ACHN (cell line): Measurements from ENCODE around the gene CCR7.

Experiments
- DNase-seq: peaks from one replicate; pipeline ENCODE4 v3.0.0-alpha.2; 2015
- in situ Hi-C: cut with HindIII; loops from 2 replicates; pipeline ENCODE4 v1.10.0; 2017; ENCODE audit warnings: low sequenced_read_pairs, low pct_ligation_motif_present, low pct_unique_long_range_greater_than_20kb

Gene CCR7

GRCh38 chr17:40528692-40529417 lies 36.4 kb downstream of the CCR7 start:
- no peak for DNase-seq
- in situ Hi-C loops, result loop anchor here (25.0 kb wide), 2 partner anchors 92 to 217 kb away; partner anchors contain the start of genes IGFBP4 and RARA

DNA sequence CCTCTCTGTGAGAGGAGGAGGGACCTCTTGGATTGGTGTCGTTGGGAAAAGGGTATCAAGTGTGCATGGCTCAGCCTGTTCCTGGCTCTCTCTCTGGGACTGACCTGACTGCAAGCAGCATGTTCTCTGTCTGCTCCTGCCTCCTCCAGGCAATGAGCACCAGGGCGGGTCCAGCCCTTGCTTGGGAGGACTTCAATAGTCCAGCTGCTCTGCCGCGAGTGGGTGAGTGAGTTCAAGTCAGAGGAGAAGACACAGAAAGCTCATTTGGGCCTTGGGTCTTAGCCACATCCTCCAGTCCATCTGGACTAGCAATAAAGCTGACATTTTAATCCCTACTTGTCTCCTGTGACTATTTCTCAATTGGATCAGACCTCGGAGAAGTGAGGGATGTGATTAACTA lies 38.6 kb downstream of the CCR7 start:
- DNase-seq, result no peak
- in situ Hi-C loops, result loop anchor here (25.0 kb wide), 2 partner anchors 89 to 214 kb away; partner anchors contain the start of genes IGFBP4 and RARA

DNA sequence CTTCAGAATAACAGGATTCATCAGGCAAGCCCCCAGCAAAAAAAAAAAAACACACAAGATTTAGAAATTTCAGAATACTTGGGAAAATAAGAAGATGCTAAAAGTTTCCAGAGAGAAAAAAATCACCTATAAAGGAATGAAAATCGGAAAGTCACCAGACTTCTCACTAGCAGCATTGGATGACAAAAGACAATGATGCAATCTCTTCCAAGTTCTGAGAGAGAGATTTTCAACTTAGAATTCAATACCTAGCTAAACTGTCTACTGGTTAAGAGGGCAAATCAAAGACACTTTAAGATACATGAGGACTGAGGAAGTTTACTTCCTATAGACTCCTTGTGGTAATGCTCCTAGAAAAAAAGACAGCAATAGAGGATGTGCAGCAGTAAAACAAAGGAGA lies 40.0 kb downstream of the CCR7 start:
- no peak for DNase-seq
- in situ Hi-C loops, result loop anchor here (25.0 kb wide), 2 partner anchors 88 to 213 kb away; partner anchors contain the start of genes IGFBP4 and RARA

- in situ Hi-C loops, result no loop called here
- DNase-seq, result no peak
Measured at GRCh38 chr17:40524243-40524965, 40.9 kb downstream of the CCR7 start.

DNA sequence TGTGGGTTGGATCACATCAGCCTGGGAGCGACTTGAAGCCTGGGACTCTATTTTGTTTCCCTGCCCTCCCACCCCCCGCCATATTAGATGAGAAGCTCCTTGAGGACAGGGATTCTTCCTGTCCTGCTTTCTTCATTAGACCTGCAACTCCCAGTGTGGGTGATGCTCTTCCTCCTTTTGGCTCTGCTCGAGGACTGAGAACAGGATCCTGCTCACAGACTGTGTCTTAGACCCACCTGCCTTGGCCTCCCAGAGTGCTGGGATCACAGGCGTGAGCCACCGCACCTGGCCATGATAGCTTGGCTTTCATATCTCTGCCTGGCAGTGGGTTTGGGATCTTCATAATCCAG lies 42.3 kb downstream of the CCR7 start:
- in situ Hi-C loops, result no loop called here

DNA sequence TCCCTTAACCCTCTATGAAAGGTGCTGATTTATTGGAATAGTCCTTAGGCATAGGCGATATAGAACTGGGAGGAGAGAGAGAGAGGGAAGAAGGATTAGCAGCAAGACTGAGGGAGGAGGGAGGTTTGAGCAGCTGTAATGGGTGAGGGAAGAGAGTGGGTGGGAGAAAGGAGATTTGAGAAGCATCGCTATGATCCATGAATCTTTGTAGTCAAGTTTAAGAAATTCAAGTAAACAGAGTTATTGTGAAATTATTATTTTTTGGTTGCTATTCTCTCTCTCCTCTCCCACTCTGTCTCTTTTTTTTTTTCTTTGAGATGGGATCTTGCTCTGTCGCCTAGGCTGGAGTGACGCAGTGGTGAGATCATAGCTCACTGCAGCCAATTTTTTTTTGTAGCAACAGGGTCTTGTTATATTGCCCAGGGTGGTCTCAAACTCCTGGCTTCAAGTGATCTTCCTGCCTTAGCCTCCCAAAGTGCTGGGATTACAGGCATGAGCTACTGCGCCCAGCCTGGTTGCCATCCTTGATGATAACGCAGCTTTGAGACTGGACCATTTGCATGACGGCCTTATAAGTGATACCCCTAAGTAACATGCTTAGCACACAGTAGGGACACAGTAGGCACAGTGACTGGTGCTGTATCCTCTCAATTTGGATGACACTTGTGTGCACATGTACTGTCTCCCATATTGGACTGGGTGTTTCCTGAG lies 42.9 kb downstream of the CCR7 start:
- no peak for DNase-seq
- in situ Hi-C loops, result no loop called here

More for the DNA sequence above, 42.3 kb downstream of the CCR7 start:
- DNase-seq, result no peak

DNA sequence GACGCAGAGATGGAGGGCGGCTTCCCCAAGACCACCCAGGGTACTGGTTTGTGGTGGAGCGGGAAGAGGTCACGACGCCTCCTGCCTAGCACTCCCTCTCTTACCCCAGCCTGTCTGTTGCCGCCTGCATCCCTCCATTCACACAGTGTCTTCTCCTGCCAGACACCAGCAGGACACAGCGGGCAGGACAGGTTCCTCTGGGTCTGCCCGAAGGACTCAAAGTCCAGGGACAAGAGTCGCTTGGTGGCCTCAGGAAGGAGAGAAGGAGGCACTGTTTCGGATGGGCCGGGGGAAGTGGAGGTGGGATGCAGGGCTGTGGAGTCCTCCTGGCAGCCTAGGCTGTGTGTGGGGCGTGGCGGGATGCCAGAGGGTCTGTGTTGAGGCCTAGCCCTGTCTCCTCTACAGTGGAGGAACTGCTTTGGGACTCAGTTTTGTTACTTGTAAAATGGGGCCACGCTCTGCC lies 44.2 kb downstream of the CCR7 start:
- in situ Hi-C loops, result no loop called here
- DNase-seq, result no peak

DNA sequence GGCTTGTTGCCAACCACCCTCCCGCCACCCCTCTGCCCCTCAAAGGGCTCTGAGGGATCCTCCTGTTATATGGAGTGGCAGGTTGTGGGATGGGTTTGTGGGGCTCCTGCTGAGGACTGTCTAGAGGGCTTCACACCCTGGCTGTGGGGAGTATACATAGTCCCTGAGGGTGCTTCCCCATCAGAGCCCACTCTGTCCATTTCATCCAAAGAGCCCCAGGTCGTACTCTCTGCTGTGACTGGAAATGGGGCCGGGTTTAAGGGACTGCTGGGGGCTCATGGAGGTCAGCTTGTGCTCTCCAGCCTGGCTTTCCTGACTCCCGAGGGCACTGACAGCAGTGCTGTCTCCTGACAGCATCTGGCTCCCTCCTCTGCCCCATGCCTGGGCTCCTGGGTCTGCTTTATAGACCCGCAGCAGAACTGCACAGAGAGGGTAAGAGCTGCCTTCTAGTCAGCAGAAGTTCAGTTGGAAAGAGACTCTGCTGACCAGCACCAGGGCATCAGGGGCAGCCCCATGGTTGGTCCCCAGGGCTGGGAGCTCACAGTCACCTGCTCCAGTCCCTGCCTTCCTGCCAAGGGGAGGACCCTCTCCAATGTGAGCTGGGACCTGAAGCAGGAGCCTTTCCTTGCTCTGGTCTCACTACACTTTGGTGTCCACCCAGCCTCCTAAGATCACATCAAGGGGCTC lies 46.0 kb downstream of the CCR7 start:
- in situ Hi-C loops, result no loop called here
- no peak for DNase-seq

- peak; percentile 77 for DNase-seq
- in situ Hi-C loops, result no loop called here
Measured at GRCh38 chr17:40518401-40519088, 46.7 kb downstream of the CCR7 start.

- in situ Hi-C loops, result no loop called here
- no peak for DNase-seq
Measured at GRCh38 chr17:40517981-40518380, 47.3 kb downstream of the CCR7 start.

DNA sequence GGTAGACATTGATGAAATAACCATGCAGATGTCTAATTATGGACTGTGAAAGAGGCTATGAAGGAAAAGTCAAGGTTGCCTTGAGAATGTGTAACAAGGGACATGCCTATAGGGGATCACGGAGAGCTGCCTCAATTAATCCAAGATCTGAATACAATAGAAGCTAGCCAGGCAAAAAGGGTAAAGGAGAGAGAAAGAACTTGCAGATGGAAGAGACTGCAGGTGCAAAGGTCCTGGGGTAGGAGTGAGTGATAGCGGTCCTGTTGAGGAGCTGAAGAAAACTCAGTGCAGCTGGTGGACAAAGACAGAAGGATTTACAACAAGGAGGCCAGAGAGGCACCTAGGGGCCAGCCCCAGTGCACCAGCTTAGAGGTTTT lies 48.0 kb downstream of the CCR7 start:
- in situ Hi-C loops, result no loop called here

GRCh38 chr17:40516581-40517285 lies 48.5 kb downstream of the CCR7 start:
- DNase-seq, result peak; percentile 30
- in situ Hi-C loops, result no loop called here

More for the DNA sequence above, 48.0 kb downstream of the CCR7 start:
- DNase-seq, result no peak

DNA sequence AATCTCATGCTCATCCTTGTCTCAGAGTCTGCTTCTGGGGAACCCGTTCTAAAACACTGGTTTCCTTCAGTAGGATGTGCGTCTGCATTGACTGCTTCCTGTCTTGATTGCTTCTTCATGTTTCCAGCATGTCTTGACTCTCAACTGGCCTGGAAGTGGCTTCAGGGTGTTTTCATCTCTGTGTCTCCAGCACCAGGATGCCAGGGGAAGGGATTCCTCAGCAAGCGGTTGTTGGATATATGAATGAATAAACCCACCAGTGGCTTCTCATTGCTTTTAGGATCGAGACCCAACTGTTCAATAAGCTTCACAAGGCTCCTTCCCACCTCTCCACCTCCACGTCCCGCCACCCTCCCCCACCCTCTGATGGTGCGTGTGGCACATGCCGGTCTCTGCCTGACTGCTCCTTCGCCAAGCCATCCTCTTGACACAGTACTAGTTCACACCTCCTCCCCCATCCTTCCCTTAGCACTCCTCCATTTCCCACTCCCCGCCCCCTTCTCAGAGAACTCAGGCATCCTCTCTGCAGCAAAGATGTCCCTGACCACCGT lies 49.7 kb downstream of the CCR7 start:
- DNase-seq, result no peak
- in situ Hi-C loops, result no loop called here

DNA sequence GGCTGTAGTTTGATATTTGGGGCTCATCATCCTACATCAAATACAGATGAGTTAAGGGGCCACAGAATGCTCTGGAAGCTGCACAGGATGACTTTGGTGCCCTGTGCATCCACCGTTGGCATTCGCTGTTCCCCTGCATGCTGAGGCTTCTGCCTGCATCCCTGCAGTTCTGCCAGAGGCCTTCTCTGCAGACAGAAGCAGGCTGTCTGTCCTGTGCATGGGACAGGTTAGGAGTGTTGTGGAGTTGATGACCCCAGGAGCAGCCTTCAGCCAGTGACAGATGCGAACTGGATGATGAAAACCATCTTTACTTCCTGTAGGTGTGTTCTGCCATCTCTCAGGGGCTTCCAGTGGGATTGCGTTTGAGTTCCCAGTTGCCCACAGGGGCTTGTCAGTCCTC lies 50.3 kb downstream of the CCR7 start:
- in situ Hi-C loops, result no loop called here
- no peak for DNase-seq

GRCh38 chr17:40514013-40514875 lies 51.0 kb downstream of the CCR7 start:
- no peak for DNase-seq
- in situ Hi-C loops, result no loop called here

GRCh38 chr17:40511667-40512220 lies 53.5 kb downstream of the CCR7 start:
- no peak for DNase-seq
- in situ Hi-C loops, result no loop called here
